ENCODE data around the gene AKT3.

Gene AKT3

GRCh38 chr1:243730487-243731150 is 119.4 kb downstream of the AKT3 start:
- DNase-seq, result no peak

- DNase-seq, result no peak
Measured at GRCh38 chr1:243729956-243730355, 120.1 kb downstream of the AKT3 start.

GRCh38 chr1:243727503-243728203 is 122.4 kb downstream of the AKT3 start:
- DNase-seq, result no peak

- no peak for DNase-seq
Measured at GRCh38 chr1:243726806-243727502, 123.1 kb downstream of the AKT3 start.

- no peak for DNase-seq
Measured at GRCh38 chr1:243725846-243726245, 124.2 kb downstream of the AKT3 start.

GRCh38 chr1:243725075-243725474 is 125.0 kb downstream of the AKT3 start:
- no peak for DNase-seq

GRCh38 chr1:243723458-243724043 is 126.5 kb downstream of the AKT3 start:
- no peak for DNase-seq

GRCh38 chr1:243723050-243723449 is 127.0 kb downstream of the AKT3 start:
- no peak for DNase-seq

GRCh38 chr1:243719476-243719875 is 130.6 kb downstream of the AKT3 start:
- DNase-seq, result no peak

- no peak for DNase-seq
Measured at GRCh38 chr1:243718893-243719292, 131.2 kb downstream of the AKT3 start.

- no peak for DNase-seq
Measured at GRCh38 chr1:243718022-243718421, 132.0 kb downstream of the AKT3 start.

- no peak for DNase-seq
Measured at GRCh38 chr1:243716906-243717305, 133.1 kb downstream of the AKT3 start.

GRCh38 chr1:243715285-243715684 is 134.8 kb downstream of the AKT3 start:
- no peak for DNase-seq

GRCh38 chr1:243713470-243714186 is 136.4 kb downstream of the AKT3 start:
- DNase-seq, result no peak

GRCh38 chr1:243712941-243713340 is 137.1 kb downstream of the AKT3 start:
- no peak for DNase-seq

- no peak for DNase-seq
Measured at GRCh38 chr1:243712242-243712641, 137.8 kb downstream of the AKT3 start.

GRCh38 chr1:243710467-243710866 is 139.6 kb downstream of the AKT3 start:
- no peak for DNase-seq

- DNase-seq, result no peak
Measured at GRCh38 chr1:243708210-243708609, 141.8 kb downstream of the AKT3 start.

GRCh38 chr1:243706563-243706962 is 143.5 kb downstream of the AKT3 start:
- DNase-seq, result no peak

GRCh38 chr1:243705585-243705984 is 144.5 kb downstream of the AKT3 start:
- DNase-seq, result no peak

GRCh38 chr1:243701872-243702271 is 148.2 kb downstream of the AKT3 start:
- DNase-seq, result no peak

- DNase-seq, result no peak
Measured at GRCh38 chr1:243693800-243694199, 156.2 kb downstream of the AKT3 start.

- no peak for DNase-seq
Measured at GRCh38 chr1:243686159-243686558, 163.9 kb downstream of the AKT3 start.
